Adrenal gland (tissue), 5 donors: ENCODE measurements around the gene NELFCD.

Source experiments
- CTCF ChIP-seq, 6 experiments: fragments of 450-650 bp in 4 of 6; fragments of 200-600 bp in 2 of 6; sonication (generic) in 1 of 6; IDR thresholded peaks; 1 replicate in 5 of 6; 2 replicates in 1 of 6; pipeline versions ENCODE4 v1.5.1 to v1.8.0; 2016 to 2021; ENCODE audit warnings: antibody characterized with exemption in 6 of 6, mild to moderate bottlenecking in 2 of 6, moderate library complexity in 1 of 6
- POLR2A ChIP-seq, 2 donors: fragments of 450-650 bp; IDR thresholded peaks; one replicate each; pipeline ENCODE4 v1.6.1; 2017; ENCODE audit warnings: antibody characterized with exemption in 2 of 2, mild to moderate bottlenecking in 2 of 2, moderate library complexity in 1 of 2
- donor health status: DM: no; HTN: no; CAD: no.

- TF ChIP-seq CTCF (IDR thresholded peaks at IDR 0.05) (no peak), POLR2A (IDR thresholded peaks at IDR 0.05) (no peak)
These were observed 17.6 kb downstream of the NELFCD start for GRCh38 chr20:58998656-58999055.
